GM12872 (cell line): ENCODE results near the gene SLC17A4.

ENCODE experiments used
- TF ChIP-seq, protein P1 (sequence below): IDR thresholded peaks from 3 replicates; pipeline ENCODE4 v1.5.1; 2011; ENCODE audit warnings: low read depth, mild to moderate bottlenecking, low read length, moderate library complexity; ENCODE audit not compliant: insufficient read depth

SLC17A4 gene

DNA sequence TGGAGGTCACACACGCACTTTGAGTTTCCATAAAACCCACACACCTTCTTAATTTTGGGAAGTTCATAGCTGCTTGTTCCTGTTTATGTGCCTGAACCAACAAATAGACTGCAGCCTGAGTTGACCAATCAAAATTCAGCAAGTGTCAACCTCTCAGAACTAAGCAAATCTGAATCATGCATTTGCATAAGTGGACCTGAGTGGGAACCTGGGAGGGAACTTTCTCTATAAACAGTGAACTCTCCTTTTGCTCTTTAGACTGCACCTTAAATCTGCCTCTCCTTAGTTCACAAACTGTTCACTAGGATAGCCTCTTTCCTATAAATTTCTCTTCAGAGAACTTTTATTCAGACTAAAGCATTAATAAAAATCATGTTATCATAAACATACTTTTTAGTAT lies 39.4 kb downstream of the SLC17A4 start:
- TF ChIP-seq, protein P1, sequence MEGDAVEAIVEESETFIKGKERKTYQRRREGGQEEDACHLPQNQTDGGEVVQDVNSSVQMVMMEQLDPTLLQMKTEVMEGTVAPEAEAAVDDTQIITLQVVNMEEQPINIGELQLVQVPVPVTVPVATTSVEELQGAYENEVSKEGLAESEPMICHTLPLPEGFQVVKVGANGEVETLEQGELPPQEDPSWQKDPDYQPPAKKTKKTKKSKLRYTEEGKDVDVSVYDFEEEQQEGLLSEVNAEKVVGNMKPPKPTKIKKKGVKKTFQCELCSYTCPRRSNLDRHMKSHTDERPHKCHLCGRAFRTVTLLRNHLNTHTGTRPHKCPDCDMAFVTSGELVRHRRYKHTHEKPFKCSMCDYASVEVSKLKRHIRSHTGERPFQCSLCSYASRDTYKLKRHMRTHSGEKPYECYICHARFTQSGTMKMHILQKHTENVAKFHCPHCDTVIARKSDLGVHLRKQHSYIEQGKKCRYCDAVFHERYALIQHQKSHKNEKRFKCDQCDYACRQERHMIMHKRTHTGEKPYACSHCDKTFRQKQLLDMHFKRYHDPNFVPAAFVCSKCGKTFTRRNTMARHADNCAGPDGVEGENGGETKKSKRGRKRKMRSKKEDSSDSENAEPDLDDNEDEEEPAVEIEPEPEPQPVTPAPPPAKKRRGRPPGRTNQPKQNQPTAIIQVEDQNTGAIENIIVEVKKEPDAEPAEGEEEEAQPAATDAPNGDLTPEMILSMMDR: no peak

DNA sequence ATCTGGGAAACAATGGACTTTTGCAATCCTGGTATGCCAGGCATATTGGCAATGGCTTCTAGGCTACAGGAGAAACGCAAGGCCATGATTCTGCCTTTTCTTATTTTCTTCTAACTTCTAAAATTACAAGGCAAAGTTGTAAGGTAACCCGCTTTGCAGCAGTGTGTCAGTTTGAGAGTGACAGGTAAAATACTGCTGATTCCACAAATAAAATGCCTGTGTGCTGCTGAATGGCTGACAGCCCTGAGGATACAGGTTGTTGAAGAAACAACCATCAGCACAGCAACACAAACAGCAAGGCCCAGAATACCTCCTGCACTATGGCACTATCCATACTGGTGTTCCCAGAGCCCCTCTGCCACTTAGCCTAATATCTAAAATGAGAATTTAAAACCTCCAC lies 40.2 kb downstream of the SLC17A4 start:
- TF ChIP-seq, protein P1: no peak

- TF ChIP-seq, protein P1: no peak
These were observed 46.9 kb downstream of the SLC17A4 start for GRCh38 chr6:25801436-25801835.

- TF ChIP-seq, protein P1: no peak
These were observed 50.3 kb downstream of the SLC17A4 start for GRCh38 chr6:25804804-25805203.

DNA sequence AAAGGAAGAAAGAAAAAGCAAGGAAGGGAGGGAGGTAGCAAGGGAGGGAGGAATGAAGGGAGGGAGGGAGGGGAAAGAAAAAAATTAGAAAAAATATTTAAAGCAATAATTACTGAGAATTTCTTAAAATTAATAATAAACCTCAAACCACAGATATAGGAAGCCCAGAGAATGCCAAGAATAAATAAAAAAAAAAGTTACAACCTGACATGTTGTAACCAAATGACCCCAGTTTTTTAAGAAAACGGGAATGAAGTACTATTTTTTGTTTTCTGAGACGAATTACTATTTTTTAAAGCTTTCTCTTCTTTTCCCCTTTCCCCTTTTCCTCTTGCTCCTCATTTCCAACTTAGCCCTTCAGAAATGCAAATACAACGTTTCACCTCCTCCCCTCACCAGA lies 60.7 kb downstream of the SLC17A4 start:
- TF ChIP-seq, protein P1: no peak

- TF ChIP-seq, protein P1: no peak
These were observed 61.7 kb downstream of the SLC17A4 start for GRCh38 chr6:25816252-25816651.

GRCh38 chr6:25821341-25821740 lies 66.8 kb downstream of the SLC17A4 start:
- TF ChIP-seq, protein P1: no peak

GRCh38 chr6:25829375-25829774 lies 74.8 kb downstream of the SLC17A4 start:
- TF ChIP-seq, protein P1: no peak
